Astrocyte of the spinal cord (primary cell): ENCODE data around the gene EMC8.

Experiments used
- DNase-seq: peaks from one replicate; pipeline ENCODE4 v3.0.0; 2011; ENCODE audit warnings: low read depth, low spot score
- H3K4me3 ChIP-seq: 2 replicates; pipeline ENCODE4 v1.5.1; 2011; ENCODE audit warnings: low read depth, mild to moderate bottlenecking, low read length, moderate library complexity
- CTCF ChIP-seq: IDR thresholded peaks from 2 replicates; pipeline ENCODE4 v1.5.1; 2012; ENCODE audit warnings: low read depth, mild to moderate bottlenecking, low read length, inconsistent platforms
- in situ Hi-C: cut with HindIII; loops from 2 replicates; pipeline ENCODE4 v1.10.0; 2017; ENCODE audit warnings: low sequenced_read_pairs

The EMC8 gene

GRCh38 chr16:85784813-85785212 is 14.5 kb downstream of the EMC8 start:
- TF ChIP-seq CTCF, result no peak
- in situ Hi-C loops, result no loop called here
- no peak overlapping the region for H3K4me3 ChIP-seq
- DNase-seq, result no peak

DNA sequence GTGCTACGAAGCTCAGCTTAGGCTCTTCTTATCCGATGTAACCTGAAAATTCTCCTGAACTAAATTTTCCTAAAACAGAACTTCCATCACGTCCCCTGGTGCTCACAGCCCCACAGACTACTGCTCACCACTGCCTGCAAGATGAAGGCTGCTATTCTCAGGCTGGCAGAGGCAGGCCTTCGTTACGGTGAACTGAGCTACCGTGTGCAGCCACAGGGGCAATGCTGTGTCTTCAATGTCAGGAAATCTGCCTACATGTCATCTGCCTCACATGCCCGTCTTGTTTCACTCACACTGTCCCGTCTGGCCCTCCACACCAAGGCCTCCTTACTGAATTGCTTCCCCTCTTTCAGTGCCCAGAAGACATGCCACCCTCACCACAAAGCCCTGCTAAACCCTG is 15.9 kb downstream of the EMC8 start:
- TF ChIP-seq CTCF, result no peak
- no peak overlapping the region for H3K4me3 ChIP-seq
- in situ Hi-C loops, result no loop called here
- DNase-seq, result no peak

DNA sequence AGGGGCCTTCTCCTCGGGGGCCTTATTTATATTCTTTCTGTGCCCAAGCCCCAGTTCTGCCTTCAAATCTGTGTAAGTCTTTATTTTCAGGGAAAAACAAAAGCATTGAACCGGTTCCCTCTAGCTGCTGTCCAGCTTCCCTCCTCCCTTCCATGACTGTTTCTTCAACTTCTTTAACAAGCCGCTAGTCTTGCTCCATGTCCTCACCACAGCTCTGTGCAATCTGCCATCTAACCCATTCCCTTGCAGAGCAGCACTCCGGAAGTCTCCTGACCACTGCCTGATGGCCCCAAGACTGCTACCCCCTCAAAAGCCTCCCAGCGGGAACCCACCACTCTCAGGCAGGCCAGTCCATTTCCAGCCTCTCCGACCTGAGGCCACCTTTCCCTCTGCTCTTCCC is 16.9 kb downstream of the EMC8 start:
- DNase-seq, result no peak
- in situ Hi-C loops, result no loop called here
- peak; percentile 12 for TF ChIP-seq CTCF
- H3K4me3 ChIP-seq, result no peak overlapping the region

DNA sequence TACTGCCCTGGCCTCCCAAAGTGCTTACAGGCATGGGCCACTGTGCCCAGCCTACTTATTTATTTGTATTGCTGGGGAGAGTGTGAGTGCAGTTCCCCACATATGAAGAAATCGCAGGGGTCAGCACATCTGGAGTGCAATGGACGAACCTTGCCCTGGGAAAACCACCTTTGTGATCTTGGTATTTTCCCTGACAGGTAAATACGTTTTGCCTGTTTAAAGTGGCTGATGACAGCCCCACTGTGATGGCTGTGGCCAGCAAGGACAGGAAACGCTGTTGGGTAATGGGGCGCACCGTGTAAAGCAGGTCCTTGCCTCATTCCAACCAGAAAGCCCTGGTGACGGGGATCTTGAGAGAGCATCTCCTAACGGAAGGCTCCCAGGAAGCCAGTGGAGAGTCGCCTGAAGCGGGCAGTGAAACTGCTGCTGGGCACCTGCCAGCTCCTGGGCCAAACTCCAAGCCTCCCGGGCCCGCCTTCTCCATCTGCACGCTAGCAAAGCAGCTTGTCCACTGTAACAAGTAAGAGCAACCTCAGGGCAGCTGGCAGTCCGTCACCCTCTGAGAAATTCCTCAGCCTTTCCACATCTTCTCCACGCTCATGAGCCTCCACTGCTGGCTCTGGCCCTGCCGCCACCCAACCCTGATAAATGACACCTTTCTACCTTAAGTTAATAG is 17.5 kb downstream of the EMC8 start:
- no peak overlapping the region for H3K4me3 ChIP-seq
- TF ChIP-seq CTCF, result no peak
- in situ Hi-C loops, result no loop called here
- peak; percentile 63 for DNase-seq

DNA sequence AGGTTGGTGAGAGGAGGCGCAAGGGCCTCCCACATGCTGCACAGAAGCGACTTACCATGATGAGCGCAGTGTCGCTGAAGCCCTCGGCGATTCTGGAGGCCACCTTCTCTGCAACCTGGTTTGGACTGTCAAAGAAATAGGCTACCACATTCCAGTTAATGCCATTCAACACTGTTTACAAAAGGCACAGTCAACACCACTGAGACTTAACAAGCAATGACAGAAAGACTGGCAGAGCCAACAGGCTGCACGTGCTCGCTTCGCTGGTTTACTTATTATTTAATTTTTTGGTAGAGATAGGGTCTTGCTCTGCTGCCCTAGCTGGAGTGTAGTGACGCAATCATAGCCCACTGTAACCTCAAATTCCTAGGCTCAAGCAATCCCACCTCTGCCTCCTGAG is 18.2 kb downstream of the EMC8 start:
- no peak overlapping the region for H3K4me3 ChIP-seq
- no peak for DNase-seq
- no peak for TF ChIP-seq CTCF
- in situ Hi-C loops, result no loop called here

DNA sequence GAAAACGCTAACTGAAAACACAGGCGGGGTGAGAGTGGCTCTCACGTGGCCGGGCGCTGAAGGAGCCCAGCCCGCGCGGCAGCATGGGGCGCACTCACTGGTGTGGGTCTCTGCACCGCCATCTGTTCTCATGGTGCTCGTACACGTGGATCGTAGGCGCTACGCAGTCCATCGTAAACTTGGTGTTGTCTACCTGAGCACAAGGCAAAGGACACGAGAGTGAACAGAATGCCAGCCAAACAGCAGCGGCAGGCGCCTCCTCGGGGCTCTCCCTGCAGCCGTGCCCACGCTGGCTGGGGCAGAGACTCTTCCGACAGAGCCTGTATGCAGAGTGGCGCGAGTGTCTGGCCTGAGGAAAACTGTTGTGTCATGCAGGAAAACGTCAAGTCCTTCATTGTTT is 19.1 kb downstream of the EMC8 start:
- in situ Hi-C loops, result no loop called here
- no peak for DNase-seq
- no peak for TF ChIP-seq CTCF
- no peak overlapping the region for H3K4me3 ChIP-seq
